AG04449 (cell line): ENCODE results near the gene PROM2.
"Not testable (repeated sequence)": the region's sequence is repeated elsewhere in the genome, so short reads cannot be mapped to it uniquely, and the experiment has no call there.

Source experiments
- CTCF ChIA-PET: fragments of 350-600 bp; formaldehyde crosslinking; extraction: SDS; loops from one replicate; lab custom pipeline; 2021; ENCODE audit warnings: antibody characterized with exemption; lab: Yijun Ruan, JAX
- POLR2A ChIA-PET: fragments of 400-600, 350-600 bp; formaldehyde crosslinking; extraction: SDS; loops from one replicate; lab custom pipeline; 2020; ENCODE audit warnings: antibody characterized with exemption, inconsistent platforms; lab: Yijun Ruan, JAX
- DNase-seq: peaks from one replicate; pipeline ENCODE4 v3.0.0-alpha.2; 2010; ENCODE audit warnings: low read depth, low spot score
- H3K4me3 ChIP-seq: 2 replicates; pipeline ENCODE4 v1.5.1; 2011; ENCODE audit warnings: low read depth, mild to moderate bottlenecking, control low read depth, low read length
- TF ChIP-seq, protein P1 (sequence below): IDR thresholded peaks from one replicate; pipeline ENCODE4 v1.5.1; 2011; ENCODE audit warnings: mild to moderate bottlenecking, moderate library complexity, low read length, control low read depth, inconsistent platforms; ENCODE audit not compliant: insufficient read depth; ENCODE audit errors: missing control alignments

PROM2 gene

GRCh38 chr2:95234816-95235215 is 39.4 kb upstream of the PROM2 start:
- no peak for DNase-seq
- CTCF ChIA-PET: interaction anchor here (0.6 kb wide), 1 partner anchor 10 kb away, joined by 3 read pairs; no protein-coding TSS in a partner anchor
- TF ChIP-seq, protein P1, sequence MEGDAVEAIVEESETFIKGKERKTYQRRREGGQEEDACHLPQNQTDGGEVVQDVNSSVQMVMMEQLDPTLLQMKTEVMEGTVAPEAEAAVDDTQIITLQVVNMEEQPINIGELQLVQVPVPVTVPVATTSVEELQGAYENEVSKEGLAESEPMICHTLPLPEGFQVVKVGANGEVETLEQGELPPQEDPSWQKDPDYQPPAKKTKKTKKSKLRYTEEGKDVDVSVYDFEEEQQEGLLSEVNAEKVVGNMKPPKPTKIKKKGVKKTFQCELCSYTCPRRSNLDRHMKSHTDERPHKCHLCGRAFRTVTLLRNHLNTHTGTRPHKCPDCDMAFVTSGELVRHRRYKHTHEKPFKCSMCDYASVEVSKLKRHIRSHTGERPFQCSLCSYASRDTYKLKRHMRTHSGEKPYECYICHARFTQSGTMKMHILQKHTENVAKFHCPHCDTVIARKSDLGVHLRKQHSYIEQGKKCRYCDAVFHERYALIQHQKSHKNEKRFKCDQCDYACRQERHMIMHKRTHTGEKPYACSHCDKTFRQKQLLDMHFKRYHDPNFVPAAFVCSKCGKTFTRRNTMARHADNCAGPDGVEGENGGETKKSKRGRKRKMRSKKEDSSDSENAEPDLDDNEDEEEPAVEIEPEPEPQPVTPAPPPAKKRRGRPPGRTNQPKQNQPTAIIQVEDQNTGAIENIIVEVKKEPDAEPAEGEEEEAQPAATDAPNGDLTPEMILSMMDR: no peak
- POLR2A ChIA-PET: no interaction called here
- no peak overlapping the region for H3K4me3 ChIP-seq

- CTCF ChIA-PET: no interaction called here
- POLR2A ChIA-PET: interaction anchor here (0.7 kb wide), 1 partner anchor 10 kb away, joined by 3 read pairs; no protein-coding TSS in a partner anchor
- H3K4me3 ChIP-seq: no peak overlapping the region
- DNase-seq: no peak
- TF ChIP-seq, protein P1: no peak
These were observed 36.1 kb upstream of the PROM2 start for GRCh38 chr2:95238131-95238530.

DNA sequence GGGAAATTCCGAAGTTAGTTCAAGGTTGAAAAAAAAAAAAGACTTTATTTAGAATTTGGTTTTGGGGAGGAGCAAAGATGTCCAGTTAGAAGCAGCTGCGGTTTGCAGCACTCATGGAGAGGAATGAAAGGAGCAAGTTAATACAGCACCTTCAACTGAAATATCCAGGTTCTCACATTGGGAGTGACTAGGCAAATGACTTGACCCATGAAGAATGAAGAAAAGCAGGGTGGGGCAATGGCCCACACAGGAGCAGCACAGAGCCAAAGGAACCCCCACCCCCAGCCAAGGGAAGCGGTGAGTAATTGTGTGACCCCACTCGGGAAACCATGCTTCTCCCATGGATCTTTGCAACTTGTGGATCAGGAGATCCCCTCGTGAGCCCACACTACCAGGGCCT is 34.2 kb upstream of the PROM2 start:
- ChIA-PET POLR2A (no interaction called here), CTCF (interaction anchor here (2.7 kb wide), 1 partner anchor 9 kb away, joined by 14 read pairs; no protein-coding TSS in a partner anchor)
- H3K4me3 ChIP-seq: no peak overlapping the region
- no peak for DNase-seq
- TF ChIP-seq, protein P1: no peak

DNA sequence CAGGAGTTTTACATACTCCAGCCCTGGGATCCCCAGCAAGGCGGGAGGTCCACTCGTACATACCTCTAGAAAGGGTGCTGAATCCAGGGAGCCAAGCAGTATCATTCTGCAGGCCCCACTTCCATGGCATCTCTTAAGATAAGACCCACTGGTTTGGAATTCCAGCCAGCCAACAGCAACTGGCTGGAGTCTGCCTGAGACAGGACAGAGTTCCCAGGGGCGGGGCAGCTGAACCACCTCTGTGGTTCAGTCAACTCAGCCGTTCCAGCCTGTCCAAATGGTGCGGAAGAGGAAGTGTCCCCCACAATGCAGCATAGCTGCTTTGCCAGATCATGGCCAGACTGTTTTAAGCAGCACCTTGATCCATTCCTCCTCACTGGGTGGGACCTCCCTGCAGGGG is 33.7 kb upstream of the PROM2 start:
- POLR2A ChIA-PET: no interaction called here
- TF ChIP-seq, protein P1: no peak
- H3K4me3 ChIP-seq: no peak overlapping the region
- DNase-seq: no peak
- CTCF ChIA-PET: interaction anchor here (1.3 to 2.7 kb wide), 2 partner anchors 9 to 75 kb away, joined by 4 to 14 read pairs; no protein-coding TSS in a partner anchor

DNA sequence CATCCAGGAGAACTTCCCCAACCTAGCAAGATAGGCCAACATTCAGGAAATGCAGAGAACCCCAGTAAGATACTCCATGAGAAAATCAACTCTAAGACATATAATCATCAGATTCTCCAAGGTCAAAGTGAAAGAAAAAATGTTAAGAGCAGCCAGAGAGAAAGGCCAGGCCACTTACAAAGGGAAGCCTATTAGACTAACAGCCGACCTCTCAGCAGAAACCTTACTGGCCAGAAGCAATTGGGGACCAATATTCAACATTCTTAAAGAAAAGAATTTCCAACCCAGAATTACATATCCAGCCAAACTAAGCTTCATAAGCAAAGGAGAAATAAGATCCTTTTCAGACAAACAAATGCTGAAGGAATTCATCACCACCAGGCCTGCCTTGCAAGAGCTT is 32.2 kb upstream of the PROM2 start:
- POLR2A ChIA-PET: interaction anchor here (1.3 kb wide), 1 partner anchor 9 kb away, joined by 3 read pairs; no protein-coding TSS in a partner anchor
- H3K4me3 ChIP-seq, DNase-seq: not testable (repeated sequence)
- CTCF ChIA-PET: interaction anchor here (1.3 to 2.7 kb wide), 2 partner anchors 11 to 74 kb away, joined by 4 to 14 read pairs; no protein-coding TSS in a partner anchor

DNA sequence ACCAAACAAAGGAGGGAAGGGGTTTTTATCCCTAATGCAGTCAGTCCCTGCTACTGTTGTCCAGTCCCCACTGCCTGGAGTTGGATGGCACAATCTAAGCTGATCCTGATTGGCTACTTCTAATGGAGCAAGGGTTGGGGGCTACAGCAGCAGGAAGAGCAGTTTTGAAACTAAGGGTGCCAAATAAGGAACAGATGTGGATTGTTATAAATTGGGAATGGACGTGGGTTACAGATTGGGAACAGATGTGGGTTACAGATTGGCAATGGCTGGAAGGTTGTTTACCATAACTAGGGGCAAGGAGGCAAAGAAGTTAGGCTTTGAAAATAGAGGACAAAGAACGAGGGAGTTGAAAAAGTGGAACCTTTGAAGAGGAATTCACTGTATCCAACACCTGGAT is 16.0 kb upstream of the PROM2 start:
- POLR2A ChIA-PET: no interaction called here

More for the DNA sequence above, 16.0 kb upstream of the PROM2 start:
- CTCF ChIA-PET: no interaction called here
- no peak for DNase-seq
- TF ChIP-seq, protein P1: no peak
- no peak overlapping the region for H3K4me3 ChIP-seq
